ENCODE measurements around the gene ZNF296.
"Not testable (repeated sequence)": the region's sequence is repeated elsewhere in the genome, so short reads cannot be mapped to it uniquely, and the experiment has no call there.

ZNF296 gene

GRCh38 chr19:45076029-45076850 lies at the start of gene ZNF296:
TSS of gene ZNF296 (minus strand) at chr19:45076478. CDS start at chr19:45076373, 105 bp downstream.
- DNase-seq, result peak; percentile 64 to 65

- no peak for DNase-seq
These were observed 49.1 kb upstream of the ZNF296 start for GRCh38 chr19:45125360-45125759.

GRCh38 chr19:45124021-45124420 lies 47.7 kb upstream of the ZNF296 start:
- no peak for DNase-seq

GRCh38 chr19:45123440-45123850 lies 47.2 kb upstream of the ZNF296 start:
- DNase-seq, result no peak

- DNase-seq, result no peak
These were observed 46.6 kb upstream of the ZNF296 start for GRCh38 chr19:45122832-45123231.

GRCh38 chr19:45121827-45122345 lies 45.6 kb upstream of the ZNF296 start:
- DNase-seq, result no peak

- no peak for DNase-seq
These were observed 43.3 kb upstream of the ZNF296 start for GRCh38 chr19:45119582-45119981.

- DNase-seq, result not testable (repeated sequence)
These were observed 42.5 kb upstream of the ZNF296 start for GRCh38 chr19:45118591-45119355.

- DNase-seq, result no peak
These were observed 41.8 kb upstream of the ZNF296 start for GRCh38 chr19:45118106-45118505.

GRCh38 chr19:45117671-45118070 lies 41.4 kb upstream of the ZNF296 start:
- no peak for DNase-seq

GRCh38 chr19:45117167-45117594 lies 40.9 kb upstream of the ZNF296 start:
- peak; percentile 44 to 59 for DNase-seq

- no peak for DNase-seq
These were observed 39.7 kb upstream of the ZNF296 start for GRCh38 chr19:45115809-45116615.

- DNase-seq, result no peak
These were observed 37.8 kb upstream of the ZNF296 start for GRCh38 chr19:45114116-45114515.

- no peak for DNase-seq
These were observed 37.4 kb upstream of the ZNF296 start for GRCh38 chr19:45113628-45114027.

- DNase-seq, result no peak
These were observed 36.0 kb upstream of the ZNF296 start for GRCh38 chr19:45112111-45112827.

- no peak for DNase-seq
These were observed 34.6 kb upstream of the ZNF296 start for GRCh38 chr19:45110851-45111266.

- no peak for DNase-seq
These were observed 31.4 kb upstream of the ZNF296 start for GRCh38 chr19:45107621-45108150.

- DNase-seq, result not testable (repeated sequence)
These were observed 30.1 kb upstream of the ZNF296 start for GRCh38 chr19:45106363-45106762.

GRCh38 chr19:45104658-45105349 lies 28.5 kb upstream of the ZNF296 start:
- DNase-seq, result no peak

- DNase-seq, result no peak
These were observed 27.4 kb upstream of the ZNF296 start for GRCh38 chr19:45103508-45104319.
